HL-60/S4 treated with retinoic acid at 250 ng/mL for 4 days and 3 days (cell line): ENCODE measurements around the gene CHORDC1.
"Not testable (repeated sequence)": the region's sequence is repeated elsewhere in the genome, so short reads cannot be mapped to it uniquely, and the experiment has no call there.

Experiments
- in situ Hi-C: fragments of 300-500 bp; cut with MboI; formaldehyde crosslinking; loops from 2 replicates; pipeline ENCODE4 v1.7.0; 2022; ENCODE audit warnings: low sequenced_read_pairs

The CHORDC1 gene

DNA sequence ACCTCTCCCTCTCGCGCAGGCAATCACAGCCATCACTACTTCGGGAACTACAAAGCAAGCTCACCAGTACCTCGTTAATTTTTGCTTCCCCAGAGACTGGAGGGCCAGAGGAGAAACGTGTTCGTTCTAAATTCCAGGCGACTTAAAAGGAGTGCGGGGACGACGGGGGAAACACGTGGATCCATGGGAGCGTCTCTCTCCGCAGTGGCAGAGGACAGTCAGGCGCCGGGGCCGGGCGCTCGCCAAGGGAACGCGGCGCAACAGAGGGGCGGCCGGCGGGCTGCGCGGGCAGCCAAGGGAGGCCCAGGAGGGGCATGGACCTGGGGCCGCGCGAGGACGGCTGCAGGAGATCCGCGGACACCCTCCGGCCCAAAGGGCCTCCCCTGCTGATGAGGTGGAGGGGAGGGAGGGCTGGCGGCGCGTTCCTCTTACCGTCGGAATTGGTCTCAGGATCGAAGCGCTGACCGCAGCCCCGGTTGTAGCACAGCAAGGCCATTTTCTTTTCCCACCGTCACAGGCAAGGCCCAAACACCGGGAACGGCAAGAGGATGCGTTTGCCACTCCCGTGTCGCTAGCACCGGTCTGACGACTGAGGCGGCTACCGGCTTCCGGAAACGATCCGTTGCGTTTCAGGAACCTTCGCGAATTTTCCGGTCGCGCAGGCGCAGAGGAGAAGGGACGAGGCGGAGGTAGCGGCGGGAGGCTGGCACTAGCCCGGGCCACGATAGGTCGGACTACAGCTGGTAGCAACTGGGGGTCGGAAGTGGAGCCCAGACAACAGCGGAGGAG is at the start of gene CHORDC1:
CHORDC1 (minus strand) TSS at position 591 of the 789 bp plus-strand sequence; CDS start at position 496, 95 bp downstream.
- in situ Hi-C loops = no loop called here

GRCh38 chr11:90257158-90257525 is 34.3 kb upstream of the CHORDC1 start:
- in situ Hi-C loops = no loop called here

- in situ Hi-C loops = no loop called here
Measured at GRCh38 chr11:90256404-90257157, 33.7 kb upstream of the CHORDC1 start.

GRCh38 chr11:90254065-90254464 is 31.2 kb upstream of the CHORDC1 start:
- in situ Hi-C loops = no loop called here

DNA sequence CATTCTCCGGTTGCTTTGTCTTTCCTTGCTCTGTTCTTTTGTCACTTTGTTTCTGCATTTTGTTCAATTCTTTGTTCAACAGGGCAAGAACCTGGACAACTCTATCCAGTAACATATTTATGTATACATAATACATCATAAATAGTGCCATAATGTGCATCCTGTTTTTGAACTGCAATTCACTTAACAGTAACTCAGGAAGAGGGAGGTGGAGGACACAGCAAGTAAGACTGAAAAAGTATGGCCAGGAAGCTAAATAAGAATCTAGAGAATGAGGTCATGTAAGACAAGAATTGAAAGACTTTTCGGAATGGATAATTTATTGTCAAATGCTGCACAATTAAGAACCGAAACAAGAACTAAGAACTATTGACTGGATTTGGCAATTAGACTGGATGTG is 29.2 kb upstream of the CHORDC1 start:
- in situ Hi-C loops = no loop called here

GRCh38 chr11:90251599-90251998 is 28.8 kb upstream of the CHORDC1 start:
- in situ Hi-C loops = no loop called here

DNA sequence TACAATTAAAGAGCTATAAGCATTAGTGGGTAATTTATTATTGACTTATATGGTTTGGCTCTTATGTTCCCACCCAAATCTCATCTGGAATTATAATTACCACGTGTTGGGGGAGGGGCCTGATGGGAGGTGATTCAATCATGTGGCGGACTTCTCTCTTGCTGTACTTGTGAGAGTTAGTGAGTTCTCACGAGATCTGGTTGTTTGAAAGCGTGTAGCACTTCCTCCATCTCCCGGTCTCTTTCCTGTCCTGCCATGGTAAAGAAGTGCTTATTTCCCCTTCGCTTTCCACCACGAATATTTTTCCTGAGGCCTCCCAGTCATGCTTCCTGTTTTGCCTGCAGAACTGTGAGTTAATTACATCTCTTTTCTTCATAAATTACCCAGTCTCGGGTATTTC is 28.1 kb upstream of the CHORDC1 start:
- in situ Hi-C loops = no loop called here

DNA sequence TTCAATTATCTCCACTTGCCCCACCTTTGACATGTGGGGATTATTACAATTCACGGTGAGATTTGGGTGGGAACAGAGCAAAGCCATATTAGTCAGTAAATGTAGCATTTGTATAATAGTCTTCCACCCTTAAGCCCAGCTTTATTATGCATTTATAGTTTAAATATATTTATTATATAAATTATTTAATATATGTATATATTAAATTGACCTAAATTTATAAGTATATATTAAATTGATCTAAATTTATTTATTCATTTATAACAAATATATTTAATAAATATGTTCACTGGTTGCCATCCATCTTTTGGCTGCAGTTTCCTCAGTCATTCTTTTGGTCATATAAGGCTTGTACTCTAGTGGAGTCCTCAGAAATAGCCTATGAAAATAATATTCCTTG is 23.6 kb upstream of the CHORDC1 start:
- in situ Hi-C loops = no loop called here

- in situ Hi-C loops = no loop called here
Measured at GRCh38 chr11:90243534-90243933, 20.7 kb upstream of the CHORDC1 start.

GRCh38 chr11:90242894-90243416 is 20.1 kb upstream of the CHORDC1 start:
- in situ Hi-C loops = no loop called here

- in situ Hi-C loops = no loop called here
Measured at GRCh38 chr11:90241414-90241813, 18.6 kb upstream of the CHORDC1 start.

GRCh38 chr11:90239967-90240636 is 17.3 kb upstream of the CHORDC1 start:
- in situ Hi-C loops = not testable (repeated sequence)

DNA sequence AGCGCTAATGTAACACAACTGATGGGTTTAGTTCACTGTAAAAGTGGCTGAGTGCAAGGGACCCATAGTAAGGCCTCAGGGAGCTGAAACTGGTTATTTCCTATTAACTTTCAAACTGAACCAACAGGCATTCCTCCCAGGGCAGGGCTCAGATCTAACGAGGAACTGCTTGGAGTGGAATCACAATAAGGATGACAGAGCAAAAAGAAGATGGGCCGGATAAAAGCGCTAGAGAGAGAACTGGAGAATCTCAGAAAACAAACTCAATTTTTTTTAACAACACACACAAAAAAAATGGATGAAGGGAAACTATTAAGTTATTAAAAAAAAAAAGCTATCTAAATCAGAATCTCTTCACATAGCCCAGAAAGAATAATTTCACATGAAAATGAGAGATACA is 14.2 kb upstream of the CHORDC1 start:
- in situ Hi-C loops = no loop called here

GRCh38 chr11:90235526-90235925 is 12.7 kb upstream of the CHORDC1 start:
- in situ Hi-C loops = no loop called here

DNA sequence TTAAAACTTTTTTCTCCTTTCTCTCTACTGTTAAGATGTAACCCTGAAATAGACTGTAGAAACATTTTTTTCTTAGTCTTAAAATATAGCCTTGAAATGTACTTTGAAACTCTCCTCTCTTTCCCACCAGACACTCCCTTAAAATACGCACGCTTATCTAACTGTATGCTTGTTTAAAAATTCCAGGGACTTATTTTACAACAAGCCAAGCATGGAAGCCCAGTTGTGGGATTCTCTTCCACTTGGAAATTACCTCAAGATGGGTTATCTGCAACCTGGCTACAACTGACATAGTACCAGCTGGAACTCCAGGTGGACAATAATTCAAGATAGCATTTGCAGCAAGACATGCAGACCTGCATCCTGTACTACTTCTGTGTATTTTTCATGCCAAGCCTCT is 12.1 kb upstream of the CHORDC1 start:
- in situ Hi-C loops = no loop called here

DNA sequence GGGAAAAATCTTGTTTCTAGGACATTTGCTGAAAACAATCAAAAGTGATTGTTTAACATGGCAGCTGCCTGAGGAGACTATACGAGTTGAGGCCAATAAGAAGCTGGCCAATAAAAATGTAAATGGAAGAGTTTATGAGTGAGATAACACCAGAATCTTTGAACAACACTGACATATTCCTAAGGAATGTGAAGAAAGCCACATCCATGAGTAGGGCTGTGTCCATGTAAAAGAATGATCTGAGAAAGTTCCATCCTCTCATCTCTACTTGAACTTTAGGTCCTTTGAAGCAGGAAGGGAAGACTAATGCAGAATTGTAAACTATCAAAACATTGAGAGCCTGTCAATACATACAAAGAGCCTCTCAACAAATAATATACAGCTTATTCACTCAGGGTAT is 6.9 kb upstream of the CHORDC1 start:
- in situ Hi-C loops = no loop called here

DNA sequence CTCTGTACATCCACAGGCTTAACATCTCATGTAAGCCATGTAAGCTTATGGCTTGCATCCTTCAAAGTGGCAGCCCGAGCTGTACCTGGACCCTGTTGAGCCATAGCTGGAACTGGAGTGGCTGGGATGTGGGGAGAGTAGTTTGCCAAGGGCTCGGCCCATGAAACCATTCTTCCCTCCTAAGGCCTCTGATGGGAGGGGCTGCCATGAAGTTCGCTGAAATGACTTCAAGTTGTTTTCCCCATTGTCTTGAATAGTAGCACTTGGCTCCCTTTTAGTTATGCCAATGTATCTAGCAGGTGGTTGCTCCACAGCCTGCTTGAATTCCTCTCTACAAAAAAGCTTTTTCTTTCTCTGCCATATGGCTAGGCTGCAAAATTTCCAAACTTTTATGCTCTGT is 5.2 kb upstream of the CHORDC1 start:
- in situ Hi-C loops = no loop called here

DNA sequence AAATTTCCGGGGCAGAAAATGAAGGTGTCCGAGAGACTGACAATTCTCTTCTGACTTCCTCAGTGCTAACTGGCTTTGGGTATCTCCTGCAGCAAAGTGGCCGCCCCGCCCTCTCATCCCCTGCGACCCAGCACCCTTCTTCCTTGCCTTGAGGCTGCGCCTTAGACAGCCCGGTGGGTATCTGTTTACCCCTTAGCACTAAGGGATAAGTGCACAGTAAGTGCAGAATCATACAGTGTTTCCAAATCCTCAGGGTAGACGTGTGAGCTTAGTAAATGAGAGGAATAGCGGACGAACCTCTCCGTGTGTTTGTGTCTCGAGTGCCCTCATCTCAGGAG is 368 bp upstream of the CHORDC1 start:
- in situ Hi-C loops = no loop called here

GRCh38 chr11:90221803-90222458 is 918 bp downstream of the CHORDC1 start:
- in situ Hi-C loops = no loop called here

GRCh38 chr11:90220391-90220790 is 2.5 kb downstream of the CHORDC1 start:
- in situ Hi-C loops = no loop called here

DNA sequence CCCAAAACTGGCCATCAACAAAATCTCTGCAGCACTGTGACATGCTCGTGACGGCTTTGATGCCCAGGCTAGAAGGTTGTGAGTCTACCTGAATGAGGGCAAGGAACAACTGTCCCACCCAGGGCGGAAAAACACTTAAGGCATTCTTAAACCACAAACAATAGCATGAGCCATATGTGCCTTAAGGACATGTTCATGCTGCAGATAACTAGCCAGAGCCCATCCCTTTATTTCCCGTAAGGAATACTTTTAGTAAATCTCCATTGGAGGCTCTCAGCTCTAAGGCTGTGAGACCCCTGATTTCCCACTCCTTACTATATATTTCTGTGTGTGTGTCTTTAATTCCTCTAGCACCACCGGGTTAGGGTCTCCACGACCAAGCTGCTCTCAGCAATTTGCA is 3.4 kb downstream of the CHORDC1 start:
- in situ Hi-C loops = no loop called here
